Measurements from ENCODE around the gene ZNF800. TPM values are rescaled to one million over a fixed set of nuclear protein-coding genes. Genes with fewer than 3 reads are reported as not detected.

Gene ZNF800
- polyA plus RNA-seq, 1 donor (not counting 4 experiments of a cell fraction or from before 2014, with no cell fraction given) = 18.0 TPM

GRCh38 chr7:127336458-127336857, 56.0 kb downstream of the ZNF800 start:
- dilution Hi-C loops (cut with MboI; ENCODE audit: extremely low pct_ligation_motif_present, low sequenced_read_pairs) = no loop called here
- Histone ChIP-seq H2AFZ (ENCODE audit: control insufficient read depth, low read length) (no peak overlapping the region), H3K4me1 (ENCODE audit: control insufficient read depth, extremely low read depth, insufficient read depth, low read length) (no peaks in the 10 kb centered on the region), H3K9me3 (ENCODE audit: control insufficient read depth, low read depth, low read length) (no peaks in the 10 kb centered on the region), H3K27me3 (ENCODE audit: control insufficient read depth, extremely low read depth, insufficient read depth, low read length) (no peaks in the 10 kb centered on the region), H3K36me3 (ENCODE audit: control insufficient read depth in 2 of 2, extremely low read depth in 1 of 2, insufficient read depth in 2 of 2, low read length in 2 of 2) (no peaks in the 10 kb centered on the region), H3K9ac (ENCODE audit: control insufficient read depth, extremely low read depth, insufficient read depth, low read length) (no peak overlapping the region), H3K27ac (ENCODE audit: control insufficient read depth, insufficient read depth, low read length) (no peak overlapping the region), H3K9me1 (ENCODE audit: control insufficient read depth, extremely low read depth, insufficient read depth, low read length) (no peaks in the 10 kb centered on the region), H4K20me1 (ENCODE audit: control insufficient read depth, extremely low read depth, insufficient read depth, low read length) (no peaks in the 10 kb centered on the region), H3K79me2 (ENCODE audit: control insufficient read depth, insufficient read depth, low read length) (no peaks in the 10 kb centered on the region), H3K4me3 (ENCODE audit: control insufficient read depth in 2 of 3, extremely low read depth in 1 of 3, insufficient read depth in 2 of 3, low read depth in 1 of 3, low read length in 3 of 3) (no peak overlapping the region), H3K4me2 (ENCODE audit: control insufficient read depth, extremely low read depth, insufficient read depth, low read depth, low read length) (no peak overlapping the region)
- FAIRE-seq (no peak), DNase-seq (ENCODE audit: low read depth, low spot score) (no peak)
- TF ChIP-seq, protein P1, sequence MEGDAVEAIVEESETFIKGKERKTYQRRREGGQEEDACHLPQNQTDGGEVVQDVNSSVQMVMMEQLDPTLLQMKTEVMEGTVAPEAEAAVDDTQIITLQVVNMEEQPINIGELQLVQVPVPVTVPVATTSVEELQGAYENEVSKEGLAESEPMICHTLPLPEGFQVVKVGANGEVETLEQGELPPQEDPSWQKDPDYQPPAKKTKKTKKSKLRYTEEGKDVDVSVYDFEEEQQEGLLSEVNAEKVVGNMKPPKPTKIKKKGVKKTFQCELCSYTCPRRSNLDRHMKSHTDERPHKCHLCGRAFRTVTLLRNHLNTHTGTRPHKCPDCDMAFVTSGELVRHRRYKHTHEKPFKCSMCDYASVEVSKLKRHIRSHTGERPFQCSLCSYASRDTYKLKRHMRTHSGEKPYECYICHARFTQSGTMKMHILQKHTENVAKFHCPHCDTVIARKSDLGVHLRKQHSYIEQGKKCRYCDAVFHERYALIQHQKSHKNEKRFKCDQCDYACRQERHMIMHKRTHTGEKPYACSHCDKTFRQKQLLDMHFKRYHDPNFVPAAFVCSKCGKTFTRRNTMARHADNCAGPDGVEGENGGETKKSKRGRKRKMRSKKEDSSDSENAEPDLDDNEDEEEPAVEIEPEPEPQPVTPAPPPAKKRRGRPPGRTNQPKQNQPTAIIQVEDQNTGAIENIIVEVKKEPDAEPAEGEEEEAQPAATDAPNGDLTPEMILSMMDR (optimal IDR thresholded peaks at IDR 0.05 in 1 of 3, IDR thresholded peaks at IDR 0.05 in 1 of 3, conservative IDR thresholded peaks at IDR 0.05 in 1 of 3; ENCODE audit: extremely low read depth in 1 of 3, insufficient read depth in 2 of 3, low read length in 3 of 3) = no peak
- TF ChIP-seq EZH2 (IDR thresholded peaks at IDR 0.05; ENCODE audit: low read length) = no peak

- H3K4me2 ChIP-seq (ENCODE audit: control insufficient read depth, extremely low read depth, insufficient read depth, low read depth, low read length) = no peak overlapping the region
- H3K4me3 ChIP-seq (ENCODE audit: control insufficient read depth in 2 of 3, extremely low read depth in 1 of 3, insufficient read depth in 2 of 3, low read depth in 1 of 3, low read length in 3 of 3) = no peak overlapping the region
- no peak overlapping the region for H3K9ac ChIP-seq (ENCODE audit: control insufficient read depth, extremely low read depth, insufficient read depth, low read length)
- no peaks in the 10 kb centered on the region for H3K27me3 ChIP-seq (ENCODE audit: control insufficient read depth, extremely low read depth, insufficient read depth, low read length)
- no peak overlapping the region for H3K27ac ChIP-seq (ENCODE audit: control insufficient read depth, insufficient read depth, low read length)
- H3K36me3 ChIP-seq (ENCODE audit: control insufficient read depth in 2 of 2, extremely low read depth in 1 of 2, insufficient read depth in 2 of 2, low read length in 2 of 2) = no peaks in the 10 kb centered on the region
- dilution Hi-C loops (cut with MboI; ENCODE audit: extremely low pct_ligation_motif_present, low sequenced_read_pairs) = no loop called here
- H4K20me1 ChIP-seq (ENCODE audit: control insufficient read depth, extremely low read depth, insufficient read depth, low read length) = no peaks in the 10 kb centered on the region
- FAIRE-seq (no peak), DNase-seq (ENCODE audit: low read depth, low spot score) (no peak)
- H3K9me3 ChIP-seq (ENCODE audit: control insufficient read depth, low read depth, low read length) = no peaks in the 10 kb centered on the region
- H3K4me1 ChIP-seq (ENCODE audit: control insufficient read depth, extremely low read depth, insufficient read depth, low read length) = no peaks in the 10 kb centered on the region
- no peaks in the 10 kb centered on the region for H3K9me1 ChIP-seq (ENCODE audit: control insufficient read depth, extremely low read depth, insufficient read depth, low read length)
- no peak for TF ChIP-seq EZH2 (IDR thresholded peaks at IDR 0.05; ENCODE audit: low read length)
- TF ChIP-seq, protein P1 (optimal IDR thresholded peaks at IDR 0.05 in 1 of 3, IDR thresholded peaks at IDR 0.05 in 1 of 3, conservative IDR thresholded peaks at IDR 0.05 in 1 of 3; ENCODE audit: extremely low read depth in 1 of 3, insufficient read depth in 2 of 3, low read length in 3 of 3) = no peak
- no peak overlapping the region for H2AFZ ChIP-seq (ENCODE audit: control insufficient read depth, low read length)
- H3K79me2 ChIP-seq (ENCODE audit: control insufficient read depth, insufficient read depth, low read length) = no peaks in the 10 kb centered on the region
These were observed 59.6 kb downstream of the ZNF800 start for GRCh38 chr7:127332880-127333279.
